ENCODE measurements around the gene MED25.

GRCh38 chr19:49835562-49835961 lies 17.5 kb downstream of the MED25 start:
- TF ChIP-seq TAF1 (IDR thresholded peaks at IDR 0.05; ENCODE audit: low read depth) (no peak), CREB1 (IDR thresholded peaks at IDR 0.05; ENCODE audit: low read depth) (no peak), RAD21 (IDR thresholded peaks at IDR 0.05; ENCODE audit: low read depth) (no peak), MAX (IDR thresholded peaks at IDR 0.05) (no peak), EP300 (IDR thresholded peaks at IDR 0.05; ENCODE audit: borderline replicate concordance) (no peak)

Measured in Ishikawa (cell line).